ENCODE results near the gene ZNF280C.
"Not testable (repeated sequence)": the region's sequence is repeated elsewhere in the genome, so short reads cannot be mapped to it uniquely, and the experiment has no call there.

Gene ZNF280C

GRCh38 chrX:130262231-130262630, 6.5 kb downstream of the ZNF280C start:
- DNase-seq (ENCODE audit: low spot score) (no peak), FAIRE-seq (no peak)

- no peak for FAIRE-seq
- no peak for DNase-seq (ENCODE audit: low spot score)
These were observed 7.3 kb downstream of the ZNF280C start for GRCh38 chrX:130261296-130261893.

GRCh38 chrX:130260316-130260715, 8.4 kb downstream of the ZNF280C start:
- DNase-seq (ENCODE audit: low spot score) (no peak), FAIRE-seq (no peak)

- FAIRE-seq (no peak), DNase-seq (ENCODE audit: low spot score) (no peak)
These were observed 14.8 kb downstream of the ZNF280C start for GRCh38 chrX:130253916-130254315.

GRCh38 chrX:130251671-130252070, 17.0 kb downstream of the ZNF280C start:
- DNase-seq (ENCODE audit: low spot score) (no peak), FAIRE-seq (no peak)

- FAIRE-seq, result no peak
- DNase-seq (ENCODE audit: low spot score), result no peak
These were observed 20.7 kb downstream of the ZNF280C start for GRCh38 chrX:130247996-130248395.

GRCh38 chrX:130246084-130246483, 22.6 kb downstream of the ZNF280C start:
- DNase-seq (ENCODE audit: low spot score) (no peak), FAIRE-seq (no peak)

GRCh38 chrX:130245441-130245840, 23.3 kb downstream of the ZNF280C start:
- DNase-seq (ENCODE audit: low spot score) (no peak), FAIRE-seq (no peak)

GRCh38 chrX:130231184-130231583, 37.5 kb downstream of the ZNF280C start:
- not testable (repeated sequence) for DNase-seq (ENCODE audit: low spot score); FAIRE-seq

GRCh38 chrX:130228871-130229270, 39.8 kb downstream of the ZNF280C start:
- no peak for DNase-seq (ENCODE audit: low spot score)

GRCh38 chrX:130224810-130225209, 43.9 kb downstream of the ZNF280C start:
- no peak for DNase-seq (ENCODE audit: low spot score)

More at GRCh38 chrX:130228871-130229270, 39.8 kb downstream of the ZNF280C start:
- FAIRE-seq, result no peak

GRCh38 chrX:130216320-130216719, 52.4 kb downstream of the ZNF280C start:
- DNase-seq (ENCODE audit: low spot score) (no peak), FAIRE-seq (no peak)

More at GRCh38 chrX:130224810-130225209, 43.9 kb downstream of the ZNF280C start:
- FAIRE-seq, result no peak

GRCh38 chrX:130213376-130213775, 55.3 kb downstream of the ZNF280C start:
- DNase-seq (ENCODE audit: low spot score) (no peak), FAIRE-seq (no peak)

GRCh38 chrX:130212371-130212770, 56.3 kb downstream of the ZNF280C start:
- no peak for DNase-seq (ENCODE audit: low spot score)
- FAIRE-seq, result no peak

GRCh38 chrX:130211415-130212186, 57.1 kb downstream of the ZNF280C start:
- no peak for FAIRE-seq

GRCh38 chrX:130204647-130205046, 64.1 kb downstream of the ZNF280C start:
- FAIRE-seq (no peak), DNase-seq (ENCODE audit: low spot score) (no peak)

More at GRCh38 chrX:130211415-130212186, 57.1 kb downstream of the ZNF280C start:
- no peak for DNase-seq (ENCODE audit: low spot score)

- no peak for DNase-seq (ENCODE audit: low spot score)
- FAIRE-seq, result no peak
These were observed 71.2 kb downstream of the ZNF280C start for GRCh38 chrX:130197464-130197863.

GRCh38 chrX:130196466-130196865, 72.2 kb downstream of the ZNF280C start:
- no peak for FAIRE-seq
- DNase-seq (ENCODE audit: low spot score), result no peak

GRCh38 chrX:130190801-130191200, 77.9 kb downstream of the ZNF280C start:
- no peak for FAIRE-seq
- DNase-seq (ENCODE audit: low spot score), result no peak

GRCh38 chrX:130186651-130187050, 82.0 kb downstream of the ZNF280C start:
- FAIRE-seq, result no peak
- DNase-seq (ENCODE audit: low spot score), result no peak

GRCh38 chrX:130184857-130185256, 83.8 kb downstream of the ZNF280C start:
- FAIRE-seq, result no peak

GRCh38 chrX:130184168-130184567, 84.5 kb downstream of the ZNF280C start:
- DNase-seq (ENCODE audit: low spot score), result no peak
- no peak for FAIRE-seq

More at GRCh38 chrX:130184857-130185256, 83.8 kb downstream of the ZNF280C start:
- DNase-seq (ENCODE audit: low spot score), result no peak
